GM19455 (cell line): Measurements from ENCODE around the gene IL1RAP.

Source experiments
- ATAC-seq: cut with Tn5 transposase; IDR thresholded peaks from one replicate; pipeline ENCODE4 v1.9.1; 2021; ENCODE audit not compliant: unreplicated experiment

The IL1RAP gene

DNA sequence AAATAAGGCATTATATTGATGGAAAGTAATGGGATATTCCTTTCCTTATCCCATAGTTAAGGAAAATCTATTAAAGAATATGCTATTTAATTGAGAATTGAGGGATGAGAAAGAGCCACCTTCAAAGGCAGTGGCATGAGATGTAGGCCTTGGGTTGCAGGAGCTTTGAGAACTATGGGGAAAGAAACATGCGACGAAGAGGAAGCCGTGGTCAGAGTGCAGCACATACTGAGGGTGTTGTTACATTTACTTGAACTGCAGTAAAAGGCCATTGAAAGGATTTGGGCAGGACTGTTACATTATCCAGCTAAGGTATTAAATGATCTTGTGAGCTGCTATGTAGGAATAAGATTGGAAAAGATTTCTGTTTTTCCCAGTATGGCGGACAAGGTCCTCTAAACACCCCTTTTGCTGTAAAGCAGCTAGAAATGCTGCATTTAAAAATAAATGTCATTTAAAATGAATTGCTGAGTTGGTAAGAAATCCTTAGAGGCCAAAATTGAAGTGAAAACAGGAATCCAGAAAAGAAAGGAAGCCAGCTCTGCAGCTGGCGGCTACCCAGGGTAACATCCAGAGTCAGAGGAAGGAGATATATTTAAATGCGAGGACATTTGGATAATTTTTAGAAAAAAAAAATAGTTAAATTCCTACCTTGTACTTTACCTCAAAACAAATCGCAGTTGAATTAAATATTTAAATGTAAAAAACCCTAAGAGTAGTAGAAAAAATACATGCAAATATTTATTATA lies 61.7 kb downstream of the IL1RAP start:
- ATAC-seq: no peak

DNA sequence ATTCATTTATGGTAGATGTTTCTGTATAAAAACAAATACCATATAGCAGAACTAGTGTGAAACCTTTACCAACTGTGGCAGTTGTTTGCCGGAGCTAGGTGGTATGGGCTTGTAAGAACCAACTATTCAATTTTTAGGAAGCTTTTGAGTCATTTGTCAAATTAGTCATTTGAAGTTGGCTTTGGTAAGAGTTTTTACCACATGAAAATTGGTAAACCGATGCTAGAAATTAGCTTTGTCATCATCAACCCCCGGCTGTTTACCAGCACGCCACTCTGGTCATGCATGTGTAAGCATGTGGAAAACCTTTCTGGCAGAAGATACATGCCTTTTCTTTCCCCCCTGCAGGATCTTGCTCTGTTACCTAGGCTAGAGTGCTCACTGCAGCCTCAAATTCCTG lies 63.3 kb downstream of the IL1RAP start:
- ATAC-seq: no peak

DNA sequence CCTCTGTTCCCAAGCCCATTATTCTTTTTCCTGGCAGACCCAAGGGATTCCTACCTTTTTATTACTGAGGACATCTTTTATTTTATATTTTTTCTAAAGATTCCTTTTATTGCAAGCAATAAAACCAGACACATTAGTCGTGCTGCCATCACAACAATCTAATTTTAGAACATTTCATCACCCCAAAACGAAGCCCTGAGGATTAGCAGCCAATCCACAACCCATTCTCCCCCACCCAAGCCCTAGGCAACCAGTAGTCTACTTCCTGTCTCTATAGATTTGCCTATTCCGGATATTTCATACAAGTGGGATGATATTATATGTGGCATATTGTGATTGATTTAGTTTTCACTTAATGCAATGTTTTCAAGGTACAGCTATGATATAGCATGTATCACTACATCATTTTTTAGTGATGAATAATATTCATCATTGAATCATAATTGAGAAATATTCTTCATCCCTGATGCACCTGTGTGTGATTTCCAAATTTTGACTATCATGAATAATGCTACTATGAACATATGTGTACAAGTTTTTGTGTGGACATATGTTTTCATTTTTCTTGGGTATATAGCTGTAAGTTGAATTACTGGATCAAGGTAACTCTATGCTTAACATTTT lies 65.7 kb downstream of the IL1RAP start:
- ATAC-seq: no peak

DNA sequence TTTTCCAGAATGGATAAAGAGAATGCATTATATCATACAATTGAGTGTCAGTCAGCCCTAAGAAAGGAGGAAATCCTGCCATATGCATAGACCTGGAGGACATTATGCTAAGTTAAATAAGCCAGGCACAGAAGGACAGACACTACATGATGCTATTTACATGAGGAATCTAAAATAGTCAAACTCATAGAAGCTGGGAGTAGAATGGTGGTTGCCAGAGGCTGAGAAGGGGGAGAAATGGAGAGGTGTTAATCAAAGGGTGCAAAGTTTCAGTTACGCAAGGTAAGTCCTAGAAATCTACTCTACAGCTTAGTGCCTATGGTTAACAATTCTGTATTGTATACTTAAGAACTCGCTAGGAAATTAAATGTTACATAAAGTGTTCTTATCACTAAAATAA lies 66.5 kb downstream of the IL1RAP start:
- no peak for ATAC-seq

DNA sequence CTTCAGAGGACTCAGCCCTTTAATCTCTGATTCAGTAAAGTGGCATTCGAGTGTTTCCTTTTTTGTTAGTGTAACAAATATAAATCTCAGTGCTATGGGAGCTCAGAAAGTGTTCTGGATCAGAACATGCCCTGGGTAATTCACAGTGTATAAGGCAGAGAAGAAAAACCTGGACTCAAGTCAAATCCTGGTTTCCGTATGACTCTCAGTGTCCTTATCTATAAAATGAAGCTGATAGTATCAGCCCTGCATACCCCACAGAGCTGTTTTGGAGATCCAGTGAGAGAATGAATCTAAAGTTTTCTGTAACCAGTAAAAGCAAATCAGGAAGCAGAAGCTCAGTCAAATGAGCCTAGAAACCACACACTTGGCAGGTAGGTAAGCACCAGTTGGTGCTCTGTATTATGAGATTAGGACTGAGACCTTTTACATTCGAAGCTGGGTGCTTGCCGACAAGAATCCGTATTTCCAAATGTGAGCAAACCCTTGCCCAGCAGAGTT lies 67.2 kb downstream of the IL1RAP start:
- no peak for ATAC-seq

DNA sequence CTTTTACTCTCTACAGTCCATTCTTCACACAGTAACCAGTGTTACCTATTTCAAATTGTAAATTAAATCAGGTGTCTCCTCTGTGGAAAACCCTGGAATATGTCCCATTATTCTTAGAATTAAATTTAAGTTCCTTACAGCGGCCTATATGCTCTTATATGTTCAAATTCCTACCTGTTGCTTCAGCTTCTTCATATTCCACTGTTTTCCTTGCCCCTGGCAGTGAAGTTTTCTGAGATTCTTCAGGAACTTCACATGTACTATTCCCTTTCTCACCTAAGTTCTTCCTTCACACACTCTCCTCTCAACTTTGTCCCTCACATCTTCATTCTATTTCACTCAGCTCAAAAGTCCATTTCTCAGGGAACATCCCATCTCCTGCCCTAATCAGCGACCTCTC lies 68.8 kb downstream of the IL1RAP start:
- no peak for ATAC-seq

DNA sequence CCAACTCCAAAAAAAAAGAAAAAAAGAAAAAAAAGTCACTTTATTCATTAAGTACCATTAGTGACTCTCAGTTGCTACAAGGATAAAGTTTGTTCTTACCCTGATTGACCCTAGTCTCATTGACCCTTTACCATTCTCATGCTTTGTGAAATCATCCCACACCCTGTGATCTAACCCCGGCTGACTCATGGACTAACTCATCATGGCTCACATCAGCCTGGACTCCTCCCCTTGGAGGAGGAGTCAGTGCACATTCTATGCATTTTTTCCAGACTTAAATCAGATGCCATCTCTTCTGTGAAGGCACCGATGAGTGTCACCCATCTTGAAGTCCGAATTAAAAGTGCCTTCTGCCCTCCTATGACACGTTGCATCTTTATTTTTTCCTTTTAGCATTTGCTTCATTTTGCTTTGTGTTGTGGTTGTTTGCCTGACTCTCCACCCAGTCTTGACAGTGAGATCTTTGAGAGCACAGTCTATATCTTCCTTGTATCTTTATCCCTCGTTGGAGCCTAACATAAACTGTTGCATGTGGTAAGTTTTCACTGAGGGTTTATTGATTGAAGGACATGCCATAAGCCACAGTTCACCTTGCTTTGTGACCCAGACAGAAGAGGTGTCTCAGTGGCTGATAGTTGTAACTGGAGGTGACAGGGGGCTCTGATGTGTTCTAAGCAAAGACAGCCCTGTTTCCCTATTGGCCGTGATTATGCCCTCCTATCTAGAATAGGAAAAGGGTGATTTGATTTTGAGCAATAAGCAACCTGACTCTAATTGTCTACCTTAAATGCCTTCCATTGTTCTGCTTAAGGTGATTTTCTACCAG lies 72.1 kb downstream of the IL1RAP start:
- ATAC-seq: no peak

DNA sequence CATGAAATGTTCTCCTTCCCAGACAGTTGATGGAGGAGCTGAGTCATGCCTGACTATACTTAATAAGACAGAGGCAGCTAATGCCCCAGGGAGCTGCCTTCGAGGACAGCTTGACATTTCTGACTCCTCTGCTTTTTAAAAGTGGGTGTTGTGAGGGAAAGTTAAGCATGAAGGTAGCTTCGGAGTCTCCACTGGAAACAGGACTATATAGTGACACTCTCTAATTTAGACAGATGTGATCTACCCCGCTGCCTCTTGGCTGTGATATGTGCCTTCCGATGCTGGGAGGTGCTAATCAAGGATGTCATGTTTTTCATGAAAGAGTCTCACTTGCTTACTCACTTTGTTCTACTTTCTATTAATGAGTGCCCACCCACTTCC lies 72.7 kb downstream of the IL1RAP start:
- ATAC-seq: no peak

DNA sequence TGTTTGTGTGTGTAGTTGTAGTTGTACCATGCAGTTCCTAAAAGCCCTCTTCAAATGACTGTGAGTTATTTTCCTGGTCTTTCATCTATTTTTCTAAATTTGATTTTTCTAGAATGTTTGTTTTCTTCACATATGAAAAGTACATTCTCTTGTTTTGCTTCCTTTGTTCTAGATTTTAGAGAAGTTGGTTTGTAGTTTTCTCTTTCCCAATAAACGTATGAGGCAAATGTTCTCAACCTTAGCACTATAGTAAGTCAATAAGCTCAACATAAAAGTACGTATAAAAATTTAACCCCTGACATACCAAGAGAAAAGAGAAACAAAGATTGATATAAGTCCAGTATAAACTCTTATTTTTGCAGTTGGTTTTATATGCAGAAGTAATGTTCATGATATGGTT lies 74.7 kb downstream of the IL1RAP start:
- ATAC-seq: no peak

DNA sequence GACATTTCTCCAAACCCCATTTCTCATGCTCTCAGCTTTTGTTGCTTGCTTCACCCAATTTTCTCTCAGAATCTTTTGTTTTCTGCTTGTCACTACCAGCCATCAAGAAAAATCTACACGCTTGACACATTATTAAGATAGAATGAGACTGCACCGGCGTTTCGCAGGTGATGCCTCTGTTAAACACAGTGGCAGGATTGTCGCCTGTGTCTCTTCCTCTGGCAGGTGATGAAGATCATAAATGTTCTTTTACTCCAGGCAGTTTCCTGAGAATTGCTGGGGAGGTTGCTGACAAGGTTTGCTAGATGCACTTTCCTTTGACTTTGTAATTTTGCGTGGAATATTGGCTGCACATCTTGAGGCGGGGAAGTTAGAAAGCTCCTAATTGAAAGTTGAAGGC lies 75.4 kb downstream of the IL1RAP start:
- ATAC-seq: no peak

DNA sequence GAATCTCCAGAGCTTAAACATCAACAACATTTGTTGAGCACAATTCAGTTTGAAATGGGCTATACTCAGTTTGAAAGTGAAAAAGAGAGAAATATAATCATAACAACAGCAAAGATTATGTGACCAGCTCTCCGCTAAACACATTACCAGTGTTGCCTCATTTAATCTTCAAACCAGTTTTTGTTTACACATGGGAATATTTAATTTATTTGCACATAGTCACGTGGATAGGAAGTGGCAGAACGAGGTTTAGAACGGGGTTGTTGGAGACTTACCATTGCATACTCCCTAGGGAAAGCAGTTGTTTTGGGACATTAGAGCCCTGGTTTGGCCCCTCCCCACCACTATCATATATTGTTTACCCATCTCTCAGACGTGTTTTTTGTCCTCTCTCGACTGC lies 77.2 kb downstream of the IL1RAP start:
- ATAC-seq: no peak

DNA sequence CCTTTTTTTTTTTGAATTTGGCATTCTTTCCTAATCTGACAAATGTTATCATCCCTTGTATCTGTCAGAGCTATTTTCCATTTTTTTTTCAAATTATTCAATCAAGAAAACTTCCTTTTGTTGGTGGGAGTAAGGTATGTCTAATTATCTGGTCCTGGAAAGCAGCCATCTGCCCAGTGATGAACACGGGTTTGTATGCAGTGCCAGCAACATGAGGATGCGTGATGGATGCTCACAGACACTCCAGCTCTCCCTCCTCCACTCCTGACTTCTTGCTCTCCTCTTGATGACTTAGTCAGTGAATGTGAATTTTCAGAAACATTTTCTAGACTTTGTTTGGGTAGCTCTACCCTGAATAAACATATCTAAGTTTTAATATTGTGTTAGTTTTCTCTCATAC lies 79.2 kb downstream of the IL1RAP start:
- ATAC-seq: no peak

DNA sequence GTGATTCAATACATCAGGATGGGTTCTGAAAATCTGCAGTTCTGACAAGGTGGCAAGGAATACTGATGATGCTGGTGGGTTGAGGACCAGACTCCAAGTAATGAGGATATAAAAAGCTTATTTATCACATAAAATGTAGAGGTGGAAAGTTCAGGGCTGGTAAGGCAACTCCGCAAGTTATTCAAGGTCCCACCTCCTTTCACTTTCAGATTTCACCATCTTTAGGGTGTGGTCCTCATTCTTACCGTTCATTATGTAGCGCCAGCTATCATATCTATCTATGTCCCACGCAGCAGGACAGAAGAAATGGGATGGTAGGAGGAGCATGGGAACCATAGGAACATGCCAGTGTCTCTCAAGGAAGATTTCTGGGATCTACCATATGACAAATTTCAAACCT lies 80.3 kb downstream of the IL1RAP start:
- no peak for ATAC-seq

DNA sequence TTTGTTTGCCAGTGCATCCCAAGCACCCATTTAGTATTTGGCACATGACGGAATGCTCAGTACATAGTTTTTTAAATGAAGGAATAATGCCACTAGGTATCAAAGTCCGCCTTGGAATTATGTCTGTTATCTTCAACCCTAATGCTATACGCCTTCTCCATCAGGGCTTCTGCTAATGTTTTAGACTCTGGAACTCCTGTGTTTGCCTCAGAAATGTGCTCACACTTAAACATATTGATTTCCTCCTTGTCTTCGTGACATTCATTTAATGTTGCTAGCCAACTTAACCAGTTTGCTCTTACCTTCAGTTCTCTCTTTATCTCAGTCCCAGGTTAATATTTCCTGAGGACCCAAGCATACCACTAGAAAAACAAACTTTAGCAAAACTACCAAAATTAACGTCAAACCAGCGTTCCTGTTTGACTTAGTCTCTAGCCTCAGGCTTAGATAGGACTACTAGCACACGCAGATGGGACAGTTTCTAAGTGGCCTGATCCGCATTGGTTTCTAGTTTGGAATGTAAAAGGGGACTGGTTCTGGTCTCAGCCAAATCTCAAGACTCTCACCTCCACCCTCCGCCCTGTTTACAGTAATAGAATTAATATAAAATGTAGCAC lies 81.4 kb downstream of the IL1RAP start:
- no peak for ATAC-seq

DNA sequence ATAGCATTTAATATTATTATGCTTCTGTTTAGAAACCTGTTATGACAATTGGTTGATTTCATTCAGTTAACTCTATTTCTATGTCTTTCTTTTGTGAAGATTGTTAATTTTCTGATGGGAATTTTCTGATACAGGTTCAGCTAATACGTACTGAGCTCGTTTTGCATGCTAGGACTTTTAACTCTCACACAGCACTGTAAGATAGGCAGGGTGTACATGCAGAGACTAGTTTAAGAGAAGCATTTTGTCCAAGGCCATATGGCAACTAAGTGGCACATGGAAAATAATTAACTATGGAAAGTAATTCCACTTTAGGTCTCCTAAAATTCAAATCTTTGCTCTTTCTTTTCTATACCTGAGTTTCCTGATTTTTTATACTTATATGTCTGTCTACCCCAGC lies 81.9 kb downstream of the IL1RAP start:
- ATAC-seq: no peak

DNA sequence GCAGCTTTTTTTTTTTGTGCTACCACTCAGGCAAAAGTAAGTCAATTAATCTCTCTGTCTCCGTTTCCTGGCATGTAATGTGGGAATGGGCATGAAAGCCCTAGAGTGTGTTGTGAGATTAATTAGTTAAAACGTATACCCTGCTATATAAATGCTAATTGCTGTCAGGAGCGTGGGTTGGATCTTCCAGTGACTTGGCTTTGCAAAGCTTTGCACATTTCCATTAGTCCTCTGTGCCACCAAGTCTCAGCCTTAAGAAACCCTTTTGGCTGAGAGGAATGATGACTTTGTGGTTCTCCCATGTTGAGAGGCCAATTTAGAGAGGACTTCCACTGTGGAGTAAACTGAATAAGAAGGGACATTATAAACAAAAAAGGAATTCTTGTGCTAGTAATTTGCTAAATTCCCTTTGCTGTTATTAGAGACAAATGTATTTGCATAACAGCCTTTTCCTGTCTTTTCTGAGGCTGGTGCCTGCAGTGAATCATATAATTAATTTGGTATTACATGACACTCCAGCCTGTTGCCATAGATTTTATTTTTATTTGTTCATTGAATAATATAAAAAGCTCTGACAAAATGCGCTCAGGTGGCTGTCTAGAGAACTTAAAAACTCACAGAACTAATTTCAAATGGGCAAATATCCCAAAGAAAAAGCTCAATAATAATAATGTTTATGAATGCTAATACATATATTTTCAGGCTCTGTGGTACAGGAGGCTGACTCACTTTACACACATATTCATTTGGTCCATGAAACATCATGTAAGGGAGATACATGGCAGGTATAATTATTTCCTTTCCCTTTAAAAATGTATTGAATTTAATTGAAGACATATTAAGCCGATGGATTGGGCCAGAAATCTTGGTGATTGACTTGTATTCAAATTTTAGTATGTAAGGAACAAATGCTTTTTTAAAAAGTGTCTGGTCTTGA lies 82.7 kb downstream of the IL1RAP start:
- no peak for ATAC-seq

DNA sequence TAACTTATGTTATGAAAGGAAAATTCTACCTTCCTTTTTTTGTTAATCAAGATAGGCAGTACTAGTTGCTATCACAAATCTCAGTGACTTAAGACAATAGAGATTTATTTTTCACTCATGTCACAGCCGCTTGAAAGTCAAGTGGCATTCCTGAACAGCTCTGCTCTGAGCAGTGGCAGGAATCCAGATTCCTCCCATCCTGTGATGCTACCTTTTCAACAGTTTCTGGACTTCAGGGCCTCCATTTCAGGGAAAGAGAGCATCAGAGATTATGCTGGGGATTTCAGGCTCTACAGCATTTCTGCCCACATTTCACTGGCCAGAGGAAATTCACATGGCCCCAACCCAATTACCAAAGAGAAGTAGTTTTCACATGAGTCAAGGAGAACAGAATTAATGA lies 83.4 kb downstream of the IL1RAP start:
- no peak for ATAC-seq

DNA sequence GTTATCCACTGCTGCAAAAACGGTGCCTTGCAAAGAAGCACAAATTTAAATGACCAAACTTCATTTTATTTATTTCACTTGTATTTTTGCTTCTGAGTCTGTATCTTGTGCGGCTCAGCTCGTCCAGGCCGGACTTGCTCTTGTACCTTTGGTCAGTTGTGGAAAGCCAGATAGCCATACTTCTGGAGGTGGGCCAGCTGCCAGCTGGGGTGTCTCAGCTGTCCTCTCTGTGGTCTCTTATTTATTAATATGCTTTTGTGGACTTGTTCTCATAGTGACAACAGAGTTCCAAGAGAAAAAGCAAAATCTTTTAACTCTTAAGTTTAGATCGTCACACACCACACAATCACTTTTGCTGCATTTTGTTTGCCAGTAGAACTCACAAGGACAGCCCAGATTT lies 87.7 kb downstream of the IL1RAP start:
- no peak for ATAC-seq

DNA sequence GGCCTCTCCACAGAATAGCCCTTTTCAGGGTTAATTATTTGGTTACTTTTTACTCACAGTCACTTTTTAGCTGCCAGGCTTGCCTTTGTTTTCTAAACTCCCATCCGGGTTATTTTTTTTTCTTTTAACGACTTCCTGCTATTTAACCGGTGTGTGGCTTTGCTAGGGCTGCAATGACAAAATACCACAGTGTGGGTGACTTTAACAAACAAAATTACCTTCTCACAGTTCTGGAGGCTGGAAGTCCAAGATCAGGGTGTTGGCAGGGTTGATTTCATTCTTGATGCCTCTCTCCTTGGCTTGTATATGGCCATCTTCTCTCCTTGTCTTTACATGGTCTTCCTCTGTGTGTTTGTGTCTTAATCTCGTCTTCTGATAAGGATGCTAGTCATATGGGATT lies 91.5 kb downstream of the IL1RAP start:
- no peak for ATAC-seq

DNA sequence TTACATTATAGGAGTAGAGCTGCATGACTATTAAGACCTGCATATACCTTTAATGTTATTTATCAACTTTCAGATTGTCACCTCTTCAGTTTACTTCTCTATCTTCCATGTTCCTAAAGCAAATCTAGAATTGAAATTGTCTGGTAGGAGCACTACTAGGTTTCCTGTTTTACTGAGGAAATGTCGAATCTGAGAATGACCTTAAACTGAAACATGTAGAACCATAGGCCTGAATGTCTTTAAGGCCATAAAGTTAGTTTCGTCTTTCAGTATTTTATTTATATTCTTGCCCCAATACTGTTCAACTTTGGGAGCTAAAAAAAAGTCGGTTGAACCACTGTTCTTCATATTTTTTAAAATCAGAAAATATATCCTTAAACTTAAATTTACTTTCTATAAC lies 92.7 kb downstream of the IL1RAP start:
- no peak for ATAC-seq
